GM13976 (cell line): ENCODE measurements around the gene LHX8.

ENCODE experiments used
- DNase-seq: peaks from one replicate; pipeline ENCODE4 v3.0.0; 2012; ENCODE audit warnings: low spot score
- in situ Hi-C: fragments of 300-500 bp; cut with MboI; formaldehyde crosslinking; loops from one replicate; pipeline ENCODE4 v1.12.0; 2022; ENCODE audit warnings: low sequenced_read_pairs, mixed read lengths, inconsistent platforms; ENCODE audit not compliant: unreplicated experiment
- TF ChIP-seq, protein P1 (sequence below): IDR thresholded peaks from 2 replicates; pipeline ENCODE4 v1.5.1; 2012; ENCODE audit warnings: borderline replicate concordance, mild to moderate bottlenecking; ENCODE audit not compliant: insufficient read depth; ENCODE audit errors: extremely low read depth, missing control alignments, control extremely low read depth

LHX8 gene

DNA sequence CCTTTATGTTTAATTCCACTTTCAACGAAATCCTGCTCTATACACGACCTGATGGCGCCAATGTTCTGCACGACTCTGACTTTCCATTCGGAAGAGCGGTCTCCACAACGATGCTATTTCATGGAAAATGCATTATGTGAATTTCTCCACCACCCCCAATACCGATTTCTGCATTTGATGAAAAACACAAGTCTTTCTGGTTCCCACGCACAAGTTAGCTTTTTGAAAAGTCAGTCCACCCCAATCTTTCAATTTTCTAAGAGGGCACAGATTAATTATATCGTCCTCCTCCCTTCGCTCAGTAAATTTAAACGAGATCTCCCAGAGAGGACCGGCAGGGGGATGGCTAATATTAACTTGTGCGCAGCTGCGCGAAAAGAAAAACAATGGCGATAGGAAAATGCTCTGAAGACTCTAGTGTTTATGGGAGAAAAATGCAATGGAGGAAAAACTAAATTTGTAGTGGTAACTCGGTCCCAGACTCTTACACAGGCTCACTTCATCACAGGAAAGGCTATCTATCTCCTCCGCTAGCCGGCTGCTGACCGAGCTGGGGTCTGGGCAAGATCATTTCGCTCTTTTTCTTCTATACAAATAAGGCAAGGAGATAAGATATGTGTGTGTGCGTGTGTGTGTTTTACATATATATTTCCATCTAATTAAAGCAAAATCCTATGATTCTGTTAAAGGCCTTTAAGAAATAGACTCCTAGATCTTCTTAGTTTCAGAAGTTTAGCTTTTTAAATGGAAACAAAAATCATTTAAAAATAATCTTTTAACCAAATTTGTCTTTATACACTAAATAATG, 1.2 kb upstream of the LHX8 start:
- in situ Hi-C loops, result no loop called here
- peak; percentile 8 for DNase-seq
- TF ChIP-seq, protein P1, sequence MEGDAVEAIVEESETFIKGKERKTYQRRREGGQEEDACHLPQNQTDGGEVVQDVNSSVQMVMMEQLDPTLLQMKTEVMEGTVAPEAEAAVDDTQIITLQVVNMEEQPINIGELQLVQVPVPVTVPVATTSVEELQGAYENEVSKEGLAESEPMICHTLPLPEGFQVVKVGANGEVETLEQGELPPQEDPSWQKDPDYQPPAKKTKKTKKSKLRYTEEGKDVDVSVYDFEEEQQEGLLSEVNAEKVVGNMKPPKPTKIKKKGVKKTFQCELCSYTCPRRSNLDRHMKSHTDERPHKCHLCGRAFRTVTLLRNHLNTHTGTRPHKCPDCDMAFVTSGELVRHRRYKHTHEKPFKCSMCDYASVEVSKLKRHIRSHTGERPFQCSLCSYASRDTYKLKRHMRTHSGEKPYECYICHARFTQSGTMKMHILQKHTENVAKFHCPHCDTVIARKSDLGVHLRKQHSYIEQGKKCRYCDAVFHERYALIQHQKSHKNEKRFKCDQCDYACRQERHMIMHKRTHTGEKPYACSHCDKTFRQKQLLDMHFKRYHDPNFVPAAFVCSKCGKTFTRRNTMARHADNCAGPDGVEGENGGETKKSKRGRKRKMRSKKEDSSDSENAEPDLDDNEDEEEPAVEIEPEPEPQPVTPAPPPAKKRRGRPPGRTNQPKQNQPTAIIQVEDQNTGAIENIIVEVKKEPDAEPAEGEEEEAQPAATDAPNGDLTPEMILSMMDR, result no peak

DNA sequence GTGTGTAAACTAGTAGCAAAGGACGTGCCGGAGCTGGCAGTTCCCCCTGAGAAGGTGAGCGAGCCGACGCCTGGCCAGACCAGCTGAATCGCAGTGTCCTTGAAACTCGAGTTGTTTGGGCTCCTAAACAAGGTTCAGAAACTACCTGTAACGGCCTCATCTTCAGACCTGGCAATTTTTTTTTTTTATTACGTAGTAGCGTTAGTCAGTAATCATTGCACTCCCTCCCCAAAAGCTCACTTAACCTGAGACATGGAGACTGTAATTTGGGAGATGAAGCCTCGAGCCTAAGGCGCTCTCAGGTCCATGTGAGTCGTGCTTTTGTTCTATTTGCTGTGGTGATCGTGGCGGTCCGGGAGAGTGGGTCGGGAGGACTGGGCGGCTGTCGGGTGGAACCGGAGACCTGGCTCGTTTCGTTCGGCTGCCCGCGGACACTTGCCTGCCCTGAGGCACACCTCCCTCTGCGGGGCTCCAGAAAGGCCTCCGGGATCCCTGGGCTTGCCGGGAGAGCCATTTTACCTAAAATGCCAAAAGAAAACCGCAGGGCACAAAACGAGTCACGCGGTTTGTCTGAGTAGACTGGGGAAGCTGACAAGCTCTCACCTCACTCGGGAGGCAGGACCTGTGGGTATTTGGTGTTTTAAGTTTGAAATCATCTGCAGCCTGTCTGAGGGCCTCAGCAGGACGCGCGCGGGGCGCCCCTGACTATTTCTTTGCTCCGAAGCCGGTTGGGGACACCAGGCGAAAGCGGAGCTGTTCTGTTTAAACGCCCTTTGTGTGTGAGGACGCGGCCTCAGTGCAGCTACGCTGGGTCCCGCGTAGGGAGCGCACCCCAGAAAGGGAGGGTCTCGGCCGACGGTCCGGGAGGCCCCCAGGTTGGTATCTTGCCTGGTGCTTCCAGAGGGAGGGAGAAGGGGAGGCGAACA, 722 bp downstream of the LHX8 start:
- in situ Hi-C loops, result no loop called here
- peak; percentile 22 for DNase-seq
- TF ChIP-seq, protein P1, result no peak

DNA sequence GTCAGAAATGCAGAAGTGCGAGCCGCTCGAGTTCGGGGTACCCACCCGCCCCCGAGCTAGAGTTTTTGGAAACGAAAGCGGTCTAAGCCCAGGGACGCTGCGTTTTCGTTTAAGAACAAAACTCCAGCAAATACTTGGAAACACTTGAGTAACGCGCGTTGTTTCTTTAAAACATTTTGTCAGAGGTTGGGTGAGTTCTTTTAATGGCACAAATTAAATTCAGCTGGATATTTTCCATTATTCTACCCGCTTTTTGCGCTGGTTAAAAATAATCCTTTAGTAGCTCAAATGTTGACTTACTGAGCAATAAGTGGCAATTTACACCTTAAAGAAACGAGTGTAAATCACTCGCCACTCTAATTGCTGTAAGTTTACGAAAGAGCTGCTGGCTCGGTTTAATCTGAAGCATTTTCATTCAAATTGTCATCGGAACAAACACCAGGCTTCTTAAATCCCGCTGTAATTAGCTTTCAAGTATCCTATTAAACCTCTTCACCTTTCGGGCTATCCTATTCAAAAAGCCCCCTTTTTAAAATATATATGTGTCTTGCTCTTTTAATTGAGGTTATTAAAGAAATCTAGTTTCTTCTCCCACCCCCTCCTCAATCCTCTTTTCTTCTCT, 1.5 kb downstream of the LHX8 start:
- in situ Hi-C loops, result no loop called here
- DNase-seq, result peak; percentile 15
- TF ChIP-seq, protein P1, result no peak

DNA sequence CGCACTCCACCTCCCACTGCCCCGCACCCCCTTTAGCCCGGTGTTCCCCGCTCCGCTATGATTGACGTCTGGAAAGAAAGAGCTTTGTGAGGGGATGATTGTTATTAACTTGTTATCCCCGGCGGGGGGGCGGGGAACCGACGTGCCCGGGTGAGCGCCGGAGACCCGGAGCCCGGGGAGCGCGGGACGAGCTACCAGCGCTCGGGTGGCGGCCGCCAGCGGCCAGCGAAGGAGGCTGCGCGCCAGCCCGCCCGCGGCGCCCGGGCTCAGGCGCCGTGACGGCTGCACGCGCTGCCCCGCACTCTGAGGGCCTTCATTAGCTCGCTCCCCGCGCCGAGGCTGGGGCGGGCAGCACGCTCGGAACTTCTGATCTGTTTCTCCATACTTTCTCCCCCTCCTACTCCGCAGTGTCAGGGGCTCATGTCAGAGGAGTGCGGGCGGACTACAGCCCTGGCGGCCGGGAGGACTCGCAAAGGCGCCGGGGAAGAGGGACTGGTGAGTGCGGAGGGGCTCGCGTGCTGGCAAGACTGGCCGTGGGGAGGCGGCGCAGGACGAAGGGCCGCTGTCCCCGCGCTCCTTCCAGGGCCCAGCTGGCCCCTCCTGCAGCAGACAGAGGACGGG, 2.1 kb downstream of the LHX8 start:
- in situ Hi-C loops, result no loop called here
- DNase-seq, result peak; percentile 16
- TF ChIP-seq, protein P1, result no peak

DNA sequence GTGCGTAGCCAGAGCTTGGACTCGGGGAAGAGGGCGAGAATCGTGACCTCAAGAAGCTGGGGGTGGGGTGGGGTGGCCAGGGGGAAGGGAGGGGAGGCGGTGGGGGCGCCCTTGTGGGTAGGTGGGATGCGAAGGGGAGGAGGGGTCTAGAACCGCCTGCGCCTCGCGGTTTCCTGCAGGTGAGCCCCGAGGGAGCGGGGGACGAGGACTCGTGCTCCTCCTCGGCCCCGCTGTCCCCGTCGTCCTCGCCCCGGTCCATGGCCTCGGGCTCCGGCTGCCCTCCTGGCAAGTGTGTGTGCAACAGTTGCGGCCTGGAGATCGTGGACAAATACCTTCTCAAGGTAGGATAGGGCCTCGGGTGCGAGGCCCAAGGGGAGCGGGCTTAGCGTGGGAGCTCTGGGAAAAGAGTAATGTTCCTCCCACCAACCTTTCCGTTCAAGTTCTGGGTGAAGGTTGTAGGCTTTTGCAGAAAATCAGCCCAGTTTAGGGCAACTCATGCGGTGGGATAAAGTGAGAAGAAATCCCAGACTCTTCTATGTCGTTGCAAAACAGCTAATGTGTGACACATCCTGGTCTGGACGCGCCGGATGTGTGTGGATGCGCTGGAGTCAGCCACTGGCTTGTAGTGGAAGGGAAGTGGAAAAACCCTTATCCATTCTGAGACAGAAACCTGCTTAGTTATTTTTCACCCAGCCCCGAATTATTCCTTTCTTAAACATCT, 2.9 kb downstream of the LHX8 start:
- in situ Hi-C loops, result no loop called here
- no peak for DNase-seq
- TF ChIP-seq, protein P1, result no peak
